Inferior parietal cortex (tissue), 1 donor: Measurements from ENCODE around the gene TTC7B.

Experiments used
- DNase-seq: peaks from one replicate; pipeline ENCODE4 v3.0.0-alpha.2; 2016; ENCODE audit errors: extremely low spot score

TTC7B gene

DNA sequence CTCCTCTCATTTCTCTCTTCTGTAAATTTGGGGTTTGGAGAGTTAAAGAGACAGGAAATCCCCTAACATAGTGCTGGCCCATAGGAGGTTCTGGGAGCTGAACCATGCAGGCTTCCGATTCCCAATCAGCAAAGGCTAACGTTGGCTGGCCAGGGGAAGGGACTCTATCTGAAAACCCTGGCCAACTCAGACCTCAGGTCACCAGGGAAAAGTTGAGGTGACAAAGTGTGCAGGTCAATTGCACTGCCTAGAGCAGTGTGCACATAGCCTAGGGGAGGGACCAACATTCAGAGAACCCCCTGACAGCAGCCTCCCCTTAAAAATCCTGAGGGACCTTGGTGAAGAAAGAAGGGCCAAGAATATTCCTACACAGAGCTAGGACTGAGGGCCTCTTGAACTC is 38.9 kb downstream of the TTC7B start:
- DNase-seq: no peak

DNA sequence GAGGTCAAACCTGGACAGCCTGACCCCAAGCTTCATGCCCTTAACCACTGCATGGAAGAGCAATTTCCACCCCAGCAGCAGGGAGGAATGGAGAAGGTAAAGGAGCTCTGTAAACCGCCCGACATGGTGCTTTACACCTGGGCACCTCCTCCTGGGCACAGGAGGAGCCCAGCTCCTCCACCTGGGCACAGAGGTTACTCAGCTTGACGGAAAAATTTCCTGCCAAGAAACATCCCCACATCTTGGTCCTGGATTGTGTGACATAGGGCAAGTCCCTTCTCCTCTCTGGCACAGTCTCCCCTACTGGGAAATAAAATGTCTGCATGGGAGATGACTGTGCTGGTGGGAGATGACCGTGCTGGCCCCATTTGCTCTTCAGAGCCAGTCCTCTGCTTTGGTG is 40.8 kb downstream of the TTC7B start:
- no peak for DNase-seq

DNA sequence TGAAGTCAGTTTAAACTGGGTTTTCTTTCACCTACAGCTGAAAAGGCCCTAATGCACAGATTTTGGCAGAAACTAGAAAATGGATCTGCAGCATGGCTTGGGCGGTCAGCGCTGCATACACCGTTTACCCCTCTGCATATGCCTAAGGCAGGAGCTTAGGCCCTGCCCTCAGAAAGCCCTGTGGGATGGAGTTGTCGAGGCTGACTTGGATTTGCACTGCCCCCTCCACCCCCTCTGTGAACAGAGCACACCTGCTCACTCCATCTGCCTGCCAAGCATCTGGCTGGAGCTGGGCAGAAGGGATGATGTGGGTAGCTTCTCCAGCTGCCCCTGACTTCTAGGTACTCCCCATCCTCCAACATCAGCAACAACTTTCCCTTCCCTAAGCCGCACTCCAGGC is 41.9 kb downstream of the TTC7B start:
- no peak for DNase-seq

DNA sequence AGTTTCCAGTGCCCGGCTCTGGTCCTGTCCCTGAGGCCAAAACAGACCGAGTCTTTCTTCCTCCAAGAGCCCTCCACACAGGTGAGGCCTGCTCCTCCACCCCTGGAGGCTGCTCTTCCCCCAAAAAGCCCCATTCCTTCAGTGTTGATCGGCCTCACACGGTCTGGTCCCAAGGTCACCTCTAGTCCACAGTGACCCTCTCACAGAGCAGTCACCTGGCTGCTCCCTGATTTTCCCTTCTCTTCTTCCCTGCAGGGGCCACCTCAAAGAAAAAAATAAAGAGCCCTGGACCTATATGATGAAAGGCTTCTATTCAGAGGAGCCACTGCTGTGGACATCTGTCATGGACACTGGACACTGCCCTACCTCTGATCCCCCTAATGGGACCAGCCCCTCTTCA is 42.5 kb downstream of the TTC7B start:
- no peak for DNase-seq

DNA sequence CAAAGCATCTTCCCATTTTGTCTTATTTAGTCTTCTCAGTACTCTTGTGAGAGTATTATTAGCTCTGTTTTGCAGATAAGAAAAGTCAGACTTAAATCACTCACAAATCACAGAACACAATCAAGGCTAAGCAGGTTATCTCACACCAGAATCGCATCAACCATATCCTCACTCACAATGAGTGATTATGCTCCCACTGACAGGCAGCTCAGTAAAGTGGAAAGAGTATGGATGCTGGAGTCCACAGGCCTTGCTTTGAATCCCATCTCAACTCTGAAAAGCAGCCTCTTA is 43.1 kb downstream of the TTC7B start:
- DNase-seq: no peak

DNA sequence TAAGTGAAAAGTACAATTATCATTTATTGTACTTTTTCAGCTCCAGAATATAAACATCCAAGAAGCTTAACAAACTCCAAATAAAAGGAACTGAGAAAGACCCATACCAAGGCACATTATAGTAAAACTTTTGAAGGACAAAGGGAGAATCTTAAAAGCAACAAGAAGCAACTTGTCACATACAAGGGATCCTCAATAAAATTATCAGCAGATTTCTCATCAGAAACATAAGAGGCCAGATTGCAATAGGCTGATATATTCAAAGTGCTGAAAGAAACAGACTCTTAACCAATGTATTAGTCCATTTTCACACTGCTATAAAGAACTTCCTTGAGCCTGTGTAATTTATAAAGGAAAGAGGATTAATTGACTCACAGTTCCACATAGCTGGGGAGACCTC is 48.3 kb downstream of the TTC7B start:
- no peak for DNase-seq

DNA sequence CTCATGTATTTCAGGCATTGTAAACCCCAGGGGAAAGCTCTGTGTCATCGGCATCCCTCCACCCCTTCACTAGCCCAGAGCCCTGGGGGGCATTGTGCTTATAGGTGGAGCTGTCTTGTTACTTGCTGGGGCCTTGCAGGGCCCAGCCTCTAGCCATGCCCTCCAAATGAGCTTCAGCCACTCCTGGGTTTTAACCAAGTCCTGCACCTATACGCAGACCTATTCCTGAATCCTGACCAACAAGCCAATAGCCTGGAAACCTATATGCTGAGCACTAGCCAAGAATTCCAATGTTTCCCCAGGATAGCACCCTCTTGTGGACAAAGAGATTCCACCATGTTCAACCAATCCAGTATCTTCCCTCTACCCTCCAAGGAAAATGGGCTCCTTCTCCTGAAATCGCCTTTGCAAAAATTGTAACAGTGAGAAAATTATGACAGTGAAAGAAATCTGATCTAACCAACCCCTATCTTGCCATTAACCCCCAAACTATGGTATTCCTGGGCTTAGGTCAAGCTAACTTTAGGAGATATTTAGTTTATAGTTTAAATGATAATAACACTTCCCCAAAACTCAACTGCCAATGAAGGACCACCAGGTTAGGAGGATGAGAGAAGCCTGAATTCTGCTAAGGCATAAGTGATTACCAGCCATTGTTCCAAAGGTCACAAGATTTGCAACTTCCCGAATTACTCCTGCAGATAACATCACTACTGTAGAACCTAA is 55.5 kb downstream of the TTC7B start:
- no peak for DNase-seq

DNA sequence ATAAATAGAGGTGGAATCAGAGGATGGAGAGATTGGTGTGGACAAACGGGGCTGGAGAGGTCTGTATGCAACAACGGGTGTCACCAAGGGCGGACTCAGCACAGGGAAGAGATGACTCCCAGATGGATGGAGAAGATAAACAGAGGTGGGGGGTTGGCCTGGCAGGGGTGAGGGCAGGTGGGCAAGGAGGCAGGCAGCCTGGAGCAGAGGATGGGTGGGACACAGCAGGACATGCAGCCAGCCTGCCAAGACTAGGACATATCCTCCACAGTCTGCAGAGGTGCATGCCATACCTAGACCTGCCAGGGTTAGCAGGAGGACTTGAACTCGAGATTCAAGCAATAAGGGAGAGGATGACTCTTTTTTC is 56.2 kb downstream of the TTC7B start:
- no peak for DNase-seq

DNA sequence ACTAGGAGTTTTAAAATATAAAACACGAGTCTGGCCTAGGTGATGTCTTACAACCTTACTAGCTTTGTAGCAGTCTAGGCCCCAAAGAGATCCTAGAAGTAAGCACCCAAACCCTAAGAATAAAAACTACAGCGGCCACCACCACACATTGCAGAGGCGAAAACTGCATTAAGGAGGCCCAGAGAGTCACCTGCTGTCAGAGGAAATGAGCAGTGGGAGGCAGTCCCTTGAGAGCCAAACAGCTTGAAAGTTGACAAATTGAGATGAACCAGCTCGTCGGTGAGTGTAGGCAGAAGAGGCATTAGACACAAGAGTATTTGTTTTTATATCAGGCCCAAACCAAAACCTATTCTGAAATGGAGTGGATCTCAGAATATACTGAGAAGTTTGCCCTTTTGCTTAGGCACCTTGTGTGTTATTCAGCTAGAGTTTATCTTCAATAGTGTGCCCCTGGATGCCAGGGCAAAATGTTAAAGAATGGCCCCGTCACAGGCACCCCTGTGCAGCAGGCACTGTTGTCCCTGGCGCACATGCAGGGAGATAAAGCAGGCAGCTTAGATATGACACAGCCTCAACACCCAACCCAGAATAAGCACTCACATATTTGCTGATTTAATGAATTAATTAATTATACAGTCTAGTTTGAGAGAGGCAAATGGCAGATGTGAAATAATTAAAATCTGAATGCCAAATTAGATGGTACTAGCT is 56.7 kb downstream of the TTC7B start:
- DNase-seq: no peak

DNA sequence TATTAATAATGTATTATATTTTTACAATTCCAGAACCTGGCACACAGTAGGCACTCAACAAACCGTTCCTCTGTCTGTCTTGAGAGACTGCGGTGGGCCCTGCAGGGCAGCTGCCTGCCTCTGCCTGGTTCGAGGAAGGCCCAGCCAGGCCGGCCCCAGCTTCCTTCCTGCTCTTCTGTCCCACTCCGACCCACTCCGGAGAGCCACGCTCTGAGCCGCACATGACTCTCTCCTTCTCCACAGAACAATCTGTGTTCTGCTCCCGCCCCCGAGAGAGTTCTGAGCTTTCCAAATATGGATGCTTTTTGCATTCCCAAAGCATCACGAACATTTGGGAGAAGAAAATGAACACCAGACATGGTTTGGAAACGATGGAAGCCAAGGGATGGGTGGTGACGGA is 57.3 kb downstream of the TTC7B start:
- DNase-seq: peak; percentile 71

DNA sequence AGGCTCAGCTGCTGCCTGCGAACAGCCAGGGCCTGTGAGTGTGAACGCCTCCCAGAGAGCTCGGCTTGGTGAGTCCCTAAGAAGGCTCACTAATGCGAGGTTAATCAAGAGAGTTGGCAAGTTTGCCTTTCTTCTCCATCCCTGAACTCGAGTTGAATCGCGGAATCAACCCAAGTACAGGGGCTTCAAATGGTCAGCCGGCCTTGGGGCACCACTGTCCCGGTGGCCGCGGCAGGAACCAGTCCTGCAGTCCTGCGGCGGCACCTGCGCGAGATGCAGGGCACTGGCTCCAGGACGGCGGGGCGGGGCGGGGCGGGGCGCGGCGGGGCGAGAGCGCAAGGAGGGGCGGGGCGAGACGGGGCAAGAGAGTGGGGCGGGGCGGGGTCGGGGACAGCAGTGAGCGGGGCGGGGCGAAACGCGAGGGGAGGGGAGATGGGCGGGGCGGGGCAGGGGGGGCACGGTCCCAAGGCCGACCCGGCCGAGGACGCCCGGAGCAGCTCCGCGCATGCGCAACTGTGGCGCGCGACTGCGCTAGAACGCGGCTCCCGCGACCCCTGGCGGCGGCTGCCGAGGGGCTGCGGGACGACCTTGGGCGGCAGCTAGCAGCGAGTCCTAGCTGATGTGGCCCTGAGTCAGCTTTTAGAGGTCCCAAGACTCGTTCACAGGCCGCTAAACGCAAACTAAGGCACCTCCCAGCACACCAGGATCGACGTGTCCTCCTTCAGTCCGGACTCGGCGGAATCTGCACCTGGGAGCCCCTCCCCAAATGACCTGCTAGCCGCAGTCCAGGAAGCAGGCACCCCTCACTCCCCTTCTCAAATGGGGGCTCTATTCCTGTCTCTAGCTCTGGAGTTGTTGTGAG is 58.0 kb downstream of the TTC7B start:
- DNase-seq: peak; percentile 90

DNA sequence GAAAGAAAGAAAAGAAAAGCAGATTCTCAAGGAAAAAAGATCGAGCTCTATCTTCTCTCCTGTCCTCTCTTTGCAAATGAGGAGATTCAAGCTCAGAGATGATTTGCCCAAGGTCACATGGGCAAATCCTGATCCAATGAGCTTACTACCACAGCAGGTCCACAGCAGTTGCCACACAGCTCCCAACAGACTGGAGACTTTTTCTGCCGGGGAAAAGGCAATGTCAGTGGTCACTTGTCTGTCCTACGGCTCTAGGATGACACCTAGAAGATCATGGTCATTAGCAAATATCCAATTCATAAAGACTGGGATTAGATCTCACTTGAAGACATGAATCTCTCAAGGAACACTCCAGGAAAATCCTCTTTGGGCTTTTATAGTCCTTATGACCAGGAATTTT is 58.8 kb downstream of the TTC7B start:
- peak; percentile 85 for DNase-seq

DNA sequence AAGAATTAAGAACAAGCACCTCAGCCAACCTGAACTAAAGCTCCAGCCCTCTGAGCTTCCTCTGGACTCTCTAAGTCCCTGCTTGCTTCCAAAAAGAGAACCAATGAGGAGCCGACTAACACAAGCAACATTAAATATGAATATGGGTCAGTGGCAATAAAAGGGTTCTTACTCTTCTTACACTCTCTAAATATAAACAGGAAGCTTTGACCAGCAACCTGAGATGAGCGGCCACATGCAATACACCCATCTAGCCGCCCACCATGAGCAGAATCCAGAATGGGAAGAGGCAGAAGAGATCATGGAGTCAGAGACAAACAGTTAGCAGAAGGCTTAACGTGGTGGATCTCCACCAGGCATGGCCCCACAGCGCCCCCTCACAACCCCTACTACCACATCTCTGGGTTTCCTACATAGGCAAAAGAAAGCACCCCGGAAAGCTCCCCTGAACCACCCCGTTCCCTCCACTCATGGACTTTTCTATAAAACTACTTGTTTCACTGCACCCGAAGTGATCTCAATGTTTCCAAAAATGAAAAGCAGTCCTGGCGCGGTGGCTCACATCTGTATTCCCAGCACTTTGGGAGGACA is 59.4 kb downstream of the TTC7B start:
- DNase-seq: peak; percentile 29

DNA sequence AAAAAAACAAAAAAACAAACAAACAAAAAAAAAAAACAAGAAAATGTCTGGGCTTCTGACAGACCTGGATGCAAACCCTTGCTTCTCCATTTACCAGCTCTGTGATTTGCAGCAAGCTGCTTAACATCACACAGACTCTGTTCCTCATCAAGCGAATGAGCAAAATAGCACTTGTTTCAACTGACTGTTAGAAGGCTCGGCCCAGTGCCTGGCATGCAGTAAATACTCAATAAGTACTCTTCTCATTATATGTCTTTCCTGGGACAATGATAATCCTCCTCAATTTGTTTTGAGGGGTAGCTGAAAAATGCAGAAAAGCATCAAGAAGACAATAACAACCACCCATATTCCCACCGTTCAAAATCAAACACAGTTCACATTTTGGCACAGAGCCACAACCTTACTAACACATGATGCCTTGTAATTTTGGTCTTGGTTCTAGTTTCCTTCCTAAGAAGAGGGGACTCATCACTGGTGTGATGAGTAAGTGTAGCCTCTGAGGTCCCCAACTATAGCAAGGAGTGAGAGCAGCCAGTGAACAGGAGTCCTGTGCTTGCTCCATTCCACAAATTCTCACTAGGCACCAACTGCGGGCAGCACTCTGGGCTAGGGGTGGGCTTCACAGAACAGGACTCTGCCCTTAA is 60.4 kb downstream of the TTC7B start:
- DNase-seq: peak; percentile 35

DNA sequence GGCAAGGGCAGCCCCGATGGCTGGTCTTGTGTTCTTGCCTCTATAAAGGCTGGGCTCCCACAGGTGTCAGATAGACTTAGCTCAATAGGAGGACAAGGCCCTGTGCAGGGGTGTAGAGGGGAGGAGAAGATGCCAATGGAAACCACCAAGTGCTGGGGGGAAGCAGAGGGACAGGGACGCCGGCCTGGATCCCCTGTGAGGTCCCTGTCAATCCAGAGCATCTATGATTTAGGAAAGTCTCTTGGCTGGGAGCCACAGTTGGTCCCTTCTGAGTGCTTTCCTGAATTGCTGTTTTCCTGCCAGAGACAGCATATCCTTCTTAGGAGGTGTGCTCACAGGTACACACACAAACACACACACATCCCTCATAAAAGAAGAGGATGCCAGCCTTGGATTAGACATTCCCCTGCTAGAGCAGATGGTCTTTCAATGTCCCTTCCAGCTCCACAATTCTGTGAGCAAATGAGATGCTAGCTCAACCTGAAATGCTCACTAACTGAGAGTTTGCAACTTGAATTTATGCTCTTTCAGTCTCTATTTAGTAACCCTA is 62.7 kb downstream of the TTC7B start:
- no peak for DNase-seq

DNA sequence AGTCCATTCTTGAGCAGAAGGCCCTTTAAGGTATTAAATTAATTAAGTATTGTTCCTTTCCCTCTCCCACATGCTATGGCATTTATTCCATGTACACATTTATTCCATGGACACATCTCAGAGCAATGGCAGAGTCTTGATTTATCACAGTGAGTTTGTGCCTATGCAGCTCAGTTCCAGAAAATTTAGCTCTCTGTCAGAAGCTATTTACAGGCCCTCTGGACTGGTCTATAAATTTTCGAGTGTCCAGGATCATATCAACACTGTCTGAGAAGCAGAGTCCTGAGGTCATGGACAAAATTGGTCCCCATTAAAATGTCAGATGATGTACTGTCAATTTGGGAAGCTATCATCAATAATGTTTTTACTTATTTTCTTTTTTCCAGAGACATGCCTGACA is 65.5 kb downstream of the TTC7B start:
- no peak for DNase-seq

DNA sequence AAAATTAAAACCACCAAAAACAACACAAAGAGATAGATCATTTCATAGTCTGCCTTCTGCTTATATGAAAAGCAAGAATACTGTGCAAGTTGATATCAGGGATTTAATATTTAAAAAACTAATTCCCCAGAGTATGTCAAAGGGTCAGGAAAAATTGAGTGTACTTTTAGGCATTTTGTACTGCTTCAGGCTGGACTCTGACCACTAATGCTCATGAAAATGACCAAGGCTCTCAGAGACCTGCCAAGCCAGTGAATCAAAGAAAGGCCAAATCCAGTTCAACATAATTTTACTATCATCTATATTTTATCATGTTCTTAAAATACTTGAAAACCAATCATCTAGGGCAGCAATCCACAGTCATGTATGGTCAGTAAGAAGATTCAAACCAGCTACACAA is 66.0 kb downstream of the TTC7B start:
- no peak for DNase-seq

DNA sequence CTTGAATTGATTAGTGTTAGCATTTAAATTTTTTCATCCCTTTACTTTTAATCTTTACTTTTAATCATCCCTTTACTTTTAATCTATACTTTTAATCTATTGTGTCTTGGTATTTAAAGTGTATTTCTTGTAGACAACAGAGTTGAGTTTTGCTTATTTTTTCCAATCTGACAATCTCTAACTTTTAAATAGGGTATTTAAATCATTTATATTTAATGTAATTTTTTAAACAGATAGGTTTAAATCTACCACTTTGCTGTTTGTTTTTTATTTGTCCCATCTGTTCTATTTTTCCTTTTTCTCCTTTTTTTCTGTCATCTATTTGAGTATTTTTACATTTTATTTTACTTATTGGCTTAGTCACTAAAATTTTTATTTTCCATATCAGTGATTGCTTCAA is 68.3 kb downstream of the TTC7B start:
- DNase-seq: no peak

DNA sequence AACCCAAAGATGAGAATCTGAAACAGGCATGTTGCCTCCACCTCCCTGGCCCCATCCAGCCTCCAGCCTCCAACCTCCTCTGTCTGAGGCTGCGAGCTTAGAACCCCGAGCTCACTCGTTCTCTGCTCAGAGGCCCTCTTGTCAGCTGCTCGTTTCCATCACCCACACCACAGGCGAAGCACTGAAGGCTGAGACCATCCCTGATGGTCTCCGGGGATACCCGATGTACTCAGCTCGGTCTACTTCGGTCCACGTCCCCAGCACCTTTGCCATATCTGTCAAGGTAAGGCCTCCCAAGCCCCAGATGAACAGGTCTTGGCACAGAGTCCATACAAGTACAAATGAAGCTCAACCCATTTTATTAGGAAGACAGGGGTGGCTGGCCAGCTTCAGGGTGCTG is 72.4 kb downstream of the TTC7B start:
- no peak for DNase-seq

DNA sequence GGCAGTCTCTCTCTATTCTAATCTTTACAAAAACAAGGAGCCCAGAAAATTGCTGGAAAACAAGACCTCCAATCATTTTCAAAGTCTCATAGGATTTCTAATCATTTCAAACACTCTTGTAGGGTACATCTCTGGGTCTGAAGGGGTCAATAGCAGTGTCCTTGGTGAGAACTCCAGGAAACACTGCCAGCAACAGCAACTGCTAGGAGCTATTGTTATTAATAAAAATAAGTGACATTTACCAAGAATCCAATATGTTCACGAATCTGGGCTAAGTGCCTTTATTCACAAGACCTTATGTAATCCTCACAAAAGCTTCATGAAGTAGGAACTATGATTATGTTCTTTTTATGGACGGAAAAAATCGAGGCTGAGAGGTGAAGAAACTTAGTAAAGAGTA is 72.8 kb downstream of the TTC7B start:
- DNase-seq: no peak

DNA sequence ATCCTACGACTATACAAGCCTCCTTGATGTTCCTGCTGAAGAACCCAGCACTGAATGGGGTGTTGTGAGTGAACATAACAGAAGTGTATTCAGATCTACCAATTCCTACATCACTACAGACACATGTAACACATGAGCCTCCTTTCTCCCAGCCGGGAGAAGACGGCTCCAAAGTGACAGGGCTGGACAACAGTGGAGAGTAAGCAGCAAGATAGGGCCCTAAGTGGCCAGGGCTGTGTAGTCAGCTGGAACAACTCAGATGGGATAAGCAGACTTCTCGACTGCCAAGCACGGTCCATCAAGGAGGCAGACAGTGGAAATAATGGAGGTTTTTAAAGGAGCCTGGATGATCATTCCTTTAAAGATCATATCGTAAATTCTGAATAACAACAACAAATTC is 73.5 kb downstream of the TTC7B start:
- no peak for DNase-seq

DNA sequence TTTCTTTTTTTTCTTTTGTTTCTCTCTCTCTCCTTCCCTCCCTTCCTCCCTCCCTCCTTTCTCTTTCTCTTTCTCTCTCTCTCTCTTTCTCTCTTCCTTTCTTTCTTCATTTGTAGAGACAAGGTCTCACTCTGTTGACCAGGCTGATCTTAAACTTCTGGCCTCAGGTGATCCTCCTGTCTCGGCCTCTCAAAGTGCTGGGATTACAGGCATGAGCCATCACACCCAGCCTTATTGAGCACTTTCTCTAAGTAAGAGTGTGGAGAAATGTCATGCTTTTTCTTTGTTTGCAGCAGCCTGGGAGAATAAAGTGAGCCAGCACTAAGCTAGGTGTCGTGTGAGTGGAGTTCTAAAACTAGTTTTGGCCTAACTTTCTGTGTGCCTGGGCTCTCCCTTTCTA is 74.0 kb downstream of the TTC7B start:
- DNase-seq: no peak
